Sigmoid colon (tissue), 7 donors: ENCODE data around the gene RTCA. TPM values are rescaled to one million over a fixed set of nuclear protein-coding genes. Genes with fewer than 3 reads are reported as not detected.

Experiments
- DNase-seq: peaks from one replicate; pipeline ENCODE4 v3.0.0-alpha.2; 2019
- H3K27ac ChIP-seq, 4 donors: fragments of 200-600 bp; sonication (generic); one replicate each; pipeline ENCODE4 v1.5.1; 2016 to 2019; ENCODE audit warnings: mild to moderate bottlenecking in 1 of 4
- H3K27me3 ChIP-seq, 3 donors: fragments of 200-600 bp; sonication (generic); one replicate each; pipeline ENCODE4 v1.5.1; 2019; ENCODE audit warnings: mild to moderate bottlenecking in 1 of 3
- H3K36me3 ChIP-seq, 4 donors: fragments of 200-600 bp; sonication (generic); one replicate each; pipeline ENCODE4 v1.5.1; 2016 to 2019
- H3K4me1 ChIP-seq, 4 donors: fragments of 200-600 bp; sonication (generic); one replicate each; pipeline ENCODE4 v1.5.1; 2017 to 2019
- H3K4me3 ChIP-seq, 4 donors: fragments of 200-600 bp; sonication (generic); one replicate each; pipeline ENCODE4 v1.5.1; 2017 to 2019; ENCODE audit warnings: mild to moderate bottlenecking in 2 of 4, moderate library complexity in 1 of 4
- H3K9me3 ChIP-seq, 4 donors: fragments of 200-600 bp in 3 of 4; sonication (generic) in 3 of 4; one replicate each; pipeline versions ENCODE4 v1.5.1 to v1.6.1; 2013 to 2019
- EP300 ChIP-seq, 4 donors: sonication (generic); formaldehyde crosslinking; IDR thresholded peaks; one replicate each; pipeline ENCODE4 v1.6.1; 2017; ENCODE audit warnings: antibody characterized with exemption in 4 of 4
- POLR2A ChIP-seq, 2 donors: fragments of 450-650 bp; IDR thresholded peaks; one replicate each; pipeline ENCODE4 v1.6.1; 2016; ENCODE audit warnings: antibody characterized with exemption in 2 of 2, mild to moderate bottlenecking in 2 of 2, moderate library complexity in 2 of 2
- POLR2AphosphoS5 ChIP-seq, 4 donors: sonication (generic); formaldehyde crosslinking; IDR thresholded peaks; one replicate each; pipeline ENCODE4 v1.6.1; 2017; ENCODE audit warnings: antibody characterized with exemption in 4 of 4
- WGBS, 2 donors: extraction: QIAGEN DNeasy Blood & Tissue Kit; methylation state at CpG; one replicate each; pipeline ENCODE4 v1.1.7; 2013; 5-methylcytosine and 5-hydroxymethylcytosine counted together
- intact Hi-C: fragments of 100-400 bp; cut with DNase I; formaldehyde crosslinking; loops from one replicate; pipeline ENCODE4 v1.15.1; 2023
- polyA plus RNA-seq, 3 donors: library from polyadenylated mRNA; stranded (reverse); fragments of 200-250 nt; gene quantifications; one replicate each; pipeline ENCODE4 v1.2.3, GENCODE V29; 2013
- total RNA-seq, 4 donors: library from RNA; depleted of rRNA; stranded (reverse); fragments of >200 nt; gene quantifications; one replicate each; pipeline ENCODE4 v1.1.0, GENCODE V29; 2016
- TF ChIP-seq, protein P1 (sequence below), 4 experiments: fragments of 450-650 bp in 3 of 4; fragments of 200-600 bp in 1 of 4; IDR thresholded peaks; one replicate each; pipeline ENCODE4 v1.5.1; 2016 to 2019; ENCODE audit warnings: antibody characterized with exemption in 4 of 4, mild to moderate bottlenecking in 3 of 4, moderate library complexity in 2 of 4
- donor health status: healthy with polysubstance abuse.
- donor health status: Bipolar disorder and iron deficiency.
- donor health status: healthy.

The RTCA gene
- total and polyA plus RNA-seq, 7 donors: 16.3 to 43.7 (median 24.3) TPM

DNA sequence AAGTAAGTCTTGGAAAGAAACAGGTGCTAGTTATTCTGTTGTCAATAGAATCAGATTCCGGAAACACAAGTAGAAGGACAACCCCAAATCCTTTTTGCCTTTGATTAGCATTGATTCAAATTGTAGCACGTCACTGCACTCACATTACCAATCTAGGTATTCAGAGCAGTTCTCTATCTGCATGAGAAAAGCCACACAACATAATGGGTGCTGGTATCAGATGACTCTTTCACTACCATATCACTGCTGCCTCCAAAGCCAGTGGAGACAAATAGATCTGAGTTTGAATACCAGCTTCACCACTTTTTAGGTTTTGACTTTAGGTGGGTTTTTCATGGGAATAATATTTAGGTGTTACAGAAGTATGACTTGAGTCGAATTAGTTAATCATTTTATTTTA is 38.9 kb downstream of the RTCA start:
- WGBS, 2 donors: 88 to 93% methylated on average over 3 of the region's 3 CpGs

DNA sequence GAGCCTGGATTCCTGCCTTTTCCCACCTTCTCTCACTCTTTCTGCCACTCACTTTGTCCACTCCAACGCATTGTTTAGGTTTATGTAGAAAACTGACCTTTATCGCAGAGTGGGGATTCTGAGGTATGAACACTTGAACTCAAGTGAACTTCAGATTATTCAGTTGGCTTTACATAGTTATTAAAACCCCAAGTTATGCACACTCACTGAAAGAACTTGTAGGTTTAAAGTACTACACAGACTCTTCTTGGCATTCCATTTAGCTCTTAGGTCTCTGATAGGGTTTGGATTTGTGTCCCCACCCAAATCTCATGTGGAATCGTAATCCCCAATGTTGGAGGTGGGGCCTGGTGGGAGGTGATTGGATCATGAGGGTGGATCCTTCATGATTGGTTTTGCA is 39.9 kb downstream of the RTCA start:
- DNase-seq: no peak
- intact Hi-C loops: no loop called here
- no peak overlapping the region for H3K27ac ChIP-seq
- TF ChIP-seq POLR2AphosphoS5 (IDR thresholded peaks at IDR 0.05) (no peak), POLR2A (IDR thresholded peaks at IDR 0.05) (no peak), EP300 (IDR thresholded peaks at IDR 0.05) (no peak)
- TF ChIP-seq, protein P1, sequence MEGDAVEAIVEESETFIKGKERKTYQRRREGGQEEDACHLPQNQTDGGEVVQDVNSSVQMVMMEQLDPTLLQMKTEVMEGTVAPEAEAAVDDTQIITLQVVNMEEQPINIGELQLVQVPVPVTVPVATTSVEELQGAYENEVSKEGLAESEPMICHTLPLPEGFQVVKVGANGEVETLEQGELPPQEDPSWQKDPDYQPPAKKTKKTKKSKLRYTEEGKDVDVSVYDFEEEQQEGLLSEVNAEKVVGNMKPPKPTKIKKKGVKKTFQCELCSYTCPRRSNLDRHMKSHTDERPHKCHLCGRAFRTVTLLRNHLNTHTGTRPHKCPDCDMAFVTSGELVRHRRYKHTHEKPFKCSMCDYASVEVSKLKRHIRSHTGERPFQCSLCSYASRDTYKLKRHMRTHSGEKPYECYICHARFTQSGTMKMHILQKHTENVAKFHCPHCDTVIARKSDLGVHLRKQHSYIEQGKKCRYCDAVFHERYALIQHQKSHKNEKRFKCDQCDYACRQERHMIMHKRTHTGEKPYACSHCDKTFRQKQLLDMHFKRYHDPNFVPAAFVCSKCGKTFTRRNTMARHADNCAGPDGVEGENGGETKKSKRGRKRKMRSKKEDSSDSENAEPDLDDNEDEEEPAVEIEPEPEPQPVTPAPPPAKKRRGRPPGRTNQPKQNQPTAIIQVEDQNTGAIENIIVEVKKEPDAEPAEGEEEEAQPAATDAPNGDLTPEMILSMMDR (IDR thresholded peaks at IDR 0.05): no peak
- peaks cover 0 to 7% (median 0%) of the 10 kb centered on the region in 4 donors for H3K4me1 ChIP-seq
- WGBS, 2 donors: 93 to 97% methylated on average over 3 of the region's 3 CpGs
- H3K36me3 ChIP-seq: no peaks in the 10 kb centered on the region
- no peaks in the 10 kb centered on the region for H3K9me3 ChIP-seq
- H3K27me3 ChIP-seq: no peaks in the 10 kb centered on the region
- no peak overlapping the region for H3K4me3 ChIP-seq

More for the DNA sequence above, 38.9 kb downstream of the RTCA start:
- no peak overlapping the region for H3K4me3 ChIP-seq
- intact Hi-C loops: no loop called here
- H3K27me3 ChIP-seq: no peaks in the 10 kb centered on the region
- TF ChIP-seq EP300 (IDR thresholded peaks at IDR 0.05): no peak
- TF ChIP-seq POLR2A (IDR thresholded peaks at IDR 0.05): no peak
- no peak for TF ChIP-seq POLR2AphosphoS5 (IDR thresholded peaks at IDR 0.05)
- TF ChIP-seq, protein P1 (IDR thresholded peaks at IDR 0.05): no peak
- DNase-seq: no peak
- H3K27ac ChIP-seq: no peak overlapping the region
- no peaks in the 10 kb centered on the region for H3K36me3 ChIP-seq
- H3K9me3 ChIP-seq: no peaks in the 10 kb centered on the region
- H3K4me1 ChIP-seq: peaks cover 0 to 15% (median 3%) of the 10 kb centered on the region in 4 donors

DNA sequence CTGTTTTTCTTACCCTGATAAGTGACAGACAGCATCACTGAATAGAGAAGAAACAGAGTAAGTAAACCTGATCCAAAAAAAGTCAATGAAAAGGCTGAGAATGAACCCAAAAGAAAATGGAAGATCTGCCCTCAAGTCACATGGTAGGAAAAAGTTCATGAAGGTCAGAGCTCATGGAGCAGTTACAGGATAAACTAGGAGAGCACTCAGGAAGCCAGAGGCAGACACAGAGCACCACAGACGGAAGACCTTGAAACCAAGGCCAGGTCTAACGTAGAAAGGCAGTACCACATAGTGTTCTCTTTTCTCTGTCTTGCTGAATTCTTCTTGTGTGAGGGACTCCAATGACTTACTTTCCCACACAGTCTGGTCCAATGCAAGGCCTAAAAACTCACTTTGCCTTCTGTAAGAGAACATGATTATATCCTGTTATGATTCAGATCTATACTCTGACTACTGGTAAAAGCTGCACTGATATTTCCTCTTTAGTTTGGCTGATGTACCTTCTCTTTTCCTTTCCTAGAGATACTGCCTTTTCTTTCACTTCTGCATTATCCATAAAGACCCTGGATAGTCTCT is 40.8 kb downstream of the RTCA start:
- TF ChIP-seq POLR2AphosphoS5 (IDR thresholded peaks at IDR 0.05) (no peak), EP300 (IDR thresholded peaks at IDR 0.05) (no peak)

DNA sequence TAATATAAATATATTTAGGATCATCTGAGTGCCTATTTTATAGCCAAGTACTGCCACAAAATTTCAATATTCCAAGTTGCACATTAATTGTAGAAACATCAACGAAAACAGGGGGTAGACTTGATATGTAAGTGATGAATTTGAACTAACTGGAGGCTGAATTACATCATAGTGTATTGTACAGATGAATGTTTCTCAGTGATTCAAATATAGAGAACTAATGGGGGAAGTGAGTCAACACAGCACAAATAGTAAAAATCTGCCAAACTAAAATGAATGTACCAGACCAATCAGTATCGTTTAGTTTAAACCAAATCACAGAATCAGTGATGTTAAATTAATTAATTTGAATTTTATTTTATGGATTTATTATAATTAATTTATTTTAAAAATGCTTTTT is 42.8 kb downstream of the RTCA start:
- no peaks in the 10 kb centered on the region for H3K9me3 ChIP-seq
- H3K27me3 ChIP-seq: no peaks in the 10 kb centered on the region
- intact Hi-C loops: no loop called here
- DNase-seq: no peak
- WGBS, 2 donors: 72 to 76% methylated on average over 2 of the region's 2 CpGs
- H3K36me3 ChIP-seq: no peaks in the 10 kb centered on the region
- TF ChIP-seq, protein P1 (IDR thresholded peaks at IDR 0.05): no peak
- TF ChIP-seq POLR2A (IDR thresholded peaks at IDR 0.05) (no peak), POLR2AphosphoS5 (IDR thresholded peaks at IDR 0.05) (no peak), EP300 (IDR thresholded peaks at IDR 0.05) (no peak)
- H3K4me3 ChIP-seq: no peak overlapping the region
- H3K27ac ChIP-seq: no peak overlapping the region
- H3K4me1 ChIP-seq: no peaks in the 10 kb centered on the region

More for the DNA sequence above, 40.8 kb downstream of the RTCA start:
- Histone ChIP-seq H3K36me3 (no peaks in the 10 kb centered on the region), H3K9me3 (no peaks in the 10 kb centered on the region), H3K27me3 (no peaks in the 10 kb centered on the region), H3K4me3 (no peak overlapping the region), H3K4me1 (no peaks in the 10 kb centered on the region), H3K27ac (no peak overlapping the region)
- 80 to 85% methylated on average over 2 of the region's 2 CpGs for WGBS, 2 donors
- no peak for DNase-seq
- intact Hi-C loops: no loop called here

DNA sequence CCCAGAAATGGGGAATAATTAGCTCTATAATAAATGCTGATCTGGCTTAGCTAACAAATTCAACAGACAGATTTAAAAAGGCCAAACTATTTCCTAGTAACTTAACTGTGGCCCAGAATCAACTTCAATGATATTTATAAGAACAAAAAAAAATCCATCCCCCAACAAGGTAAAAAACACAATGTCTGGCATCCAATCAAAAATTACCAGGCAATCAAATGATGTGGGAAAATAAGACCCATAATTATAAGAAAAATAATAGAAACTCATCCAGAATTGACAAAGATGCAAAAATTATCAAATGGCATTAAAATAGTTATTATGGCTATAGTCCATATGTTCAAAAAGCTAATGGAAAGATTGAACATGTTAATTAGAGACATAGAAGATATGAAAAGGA is 43.8 kb downstream of the RTCA start:
- H3K9me3 ChIP-seq: no peaks in the 10 kb centered on the region
- no peak overlapping the region for H3K27ac ChIP-seq
- no peak for DNase-seq
- TF ChIP-seq EP300 (IDR thresholded peaks at IDR 0.05) (no peak), POLR2AphosphoS5 (IDR thresholded peaks at IDR 0.05) (no peak), POLR2A (IDR thresholded peaks at IDR 0.05) (no peak)
- TF ChIP-seq, protein P1 (IDR thresholded peaks at IDR 0.05): no peak
- H3K4me1 ChIP-seq: no peaks in the 10 kb centered on the region
- H3K27me3 ChIP-seq: no peaks in the 10 kb centered on the region
- intact Hi-C loops: no loop called here
- H3K4me3 ChIP-seq: no peak overlapping the region
- no peaks in the 10 kb centered on the region for H3K36me3 ChIP-seq
